Stomach (tissue), 4 donors: ENCODE measurements around the gene ZNF654.

Source experiments
- CTCF ChIP-seq, 7 experiments: fragments of 450-650 bp in 4 of 7; fragments of 200-600 bp in 3 of 7; sonication (generic) in 3 of 7; IDR thresholded peaks; one replicate each; pipeline ENCODE4 v1.5.1; 2016 to 2019; ENCODE audit warnings: antibody characterized with exemption in 7 of 7, control low read depth in 2 of 7, mild to moderate bottlenecking in 1 of 7
- EP300 ChIP-seq: sonication (generic); formaldehyde crosslinking; IDR thresholded peaks from one replicate; pipeline ENCODE4 v1.6.1; 2017; ENCODE audit warnings: antibody characterized with exemption
- POLR2A ChIP-seq, 4 donors: fragments of 450-650 bp; IDR thresholded peaks; one replicate each; pipeline ENCODE4 v1.6.1; 2016; ENCODE audit warnings: antibody characterized with exemption in 4 of 4, control low read depth in 2 of 4, mild to moderate bottlenecking in 1 of 4, moderate library complexity in 1 of 4
- POLR2AphosphoS5 ChIP-seq, 3 donors: sonication (generic); formaldehyde crosslinking; IDR thresholded peaks; one replicate each; pipeline ENCODE4 v1.6.1; 2016; ENCODE audit warnings: antibody characterized with exemption in 3 of 3

- TF ChIP-seq CTCF (IDR thresholded peaks at IDR 0.05), result no peak
- no peak for TF ChIP-seq POLR2AphosphoS5 (IDR thresholded peaks at IDR 0.05)
- no peak for TF ChIP-seq EP300
- no peak for TF ChIP-seq POLR2A (IDR thresholded peaks at IDR 0.05)
These were observed 72.6 kb downstream of the ZNF654 start for GRCh38 chr3:88131695-88132094.
